GM19397 (cell line): Measurements from ENCODE around the gene TUBA4B.
A peak's percentile ranks its signal among the peaks of the same experiment; 100 is the strongest.
"Not testable (repeated sequence)": the region's sequence is repeated elsewhere in the genome, so short reads cannot be mapped to it uniquely, and the experiment has no call there.

Source experiments
- ATAC-seq: cut with Tn5 transposase; IDR thresholded peaks from one replicate; pipeline ENCODE4 v1.9.1; 2021; ENCODE audit warnings: mild to moderate bottlenecking, moderate library complexity; ENCODE audit not compliant: unreplicated experiment

The TUBA4B gene

DNA sequence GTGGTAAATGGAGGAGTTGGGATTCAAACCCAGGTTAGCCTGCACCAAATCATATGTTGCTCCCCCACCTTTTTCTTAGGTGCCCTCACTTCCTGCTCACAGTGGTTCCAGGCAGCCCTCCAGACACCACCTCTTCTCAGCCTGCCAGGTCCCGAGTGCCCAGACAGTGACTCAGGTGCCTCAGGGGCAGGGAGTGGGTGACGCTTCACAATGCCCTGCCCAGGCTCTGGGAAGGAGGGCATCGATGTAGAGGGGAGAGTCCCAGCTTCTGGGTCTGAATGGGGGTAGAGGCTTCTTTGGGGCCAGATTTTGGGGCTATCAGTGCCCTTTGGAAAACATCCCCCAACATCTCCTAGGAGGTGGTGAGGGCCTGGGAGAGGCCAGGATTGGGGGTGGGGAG lies 20.9 kb downstream of the TUBA4B start:
- ATAC-seq, result no peak

DNA sequence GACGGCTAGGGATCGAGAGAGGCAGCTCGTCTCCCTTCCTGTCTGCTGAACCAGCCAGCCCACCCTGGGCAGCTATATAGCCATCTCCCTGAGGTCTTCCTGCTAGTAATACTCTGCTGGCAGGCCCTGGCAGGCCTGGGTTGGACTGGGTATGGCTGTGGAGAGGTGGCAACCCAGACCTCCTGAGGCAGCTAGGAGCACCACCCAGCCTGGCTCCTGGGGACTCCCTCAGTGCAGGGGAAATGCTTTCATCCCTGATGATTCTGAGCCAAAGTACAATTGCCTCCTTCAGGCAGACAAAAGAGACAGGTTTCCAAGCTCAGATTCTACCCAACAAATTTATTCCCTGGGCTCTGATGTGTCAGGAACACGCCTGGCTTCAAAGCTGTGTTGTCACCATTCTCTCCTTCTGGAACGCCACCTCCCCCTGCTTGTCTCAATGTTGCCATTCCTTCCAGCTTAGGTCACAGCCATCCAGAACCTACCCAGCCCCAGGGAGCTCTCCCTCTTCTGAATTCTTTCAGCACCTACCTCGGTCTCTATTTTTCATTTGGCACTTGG lies 21.4 kb downstream of the TUBA4B start:
- no peak for ATAC-seq

DNA sequence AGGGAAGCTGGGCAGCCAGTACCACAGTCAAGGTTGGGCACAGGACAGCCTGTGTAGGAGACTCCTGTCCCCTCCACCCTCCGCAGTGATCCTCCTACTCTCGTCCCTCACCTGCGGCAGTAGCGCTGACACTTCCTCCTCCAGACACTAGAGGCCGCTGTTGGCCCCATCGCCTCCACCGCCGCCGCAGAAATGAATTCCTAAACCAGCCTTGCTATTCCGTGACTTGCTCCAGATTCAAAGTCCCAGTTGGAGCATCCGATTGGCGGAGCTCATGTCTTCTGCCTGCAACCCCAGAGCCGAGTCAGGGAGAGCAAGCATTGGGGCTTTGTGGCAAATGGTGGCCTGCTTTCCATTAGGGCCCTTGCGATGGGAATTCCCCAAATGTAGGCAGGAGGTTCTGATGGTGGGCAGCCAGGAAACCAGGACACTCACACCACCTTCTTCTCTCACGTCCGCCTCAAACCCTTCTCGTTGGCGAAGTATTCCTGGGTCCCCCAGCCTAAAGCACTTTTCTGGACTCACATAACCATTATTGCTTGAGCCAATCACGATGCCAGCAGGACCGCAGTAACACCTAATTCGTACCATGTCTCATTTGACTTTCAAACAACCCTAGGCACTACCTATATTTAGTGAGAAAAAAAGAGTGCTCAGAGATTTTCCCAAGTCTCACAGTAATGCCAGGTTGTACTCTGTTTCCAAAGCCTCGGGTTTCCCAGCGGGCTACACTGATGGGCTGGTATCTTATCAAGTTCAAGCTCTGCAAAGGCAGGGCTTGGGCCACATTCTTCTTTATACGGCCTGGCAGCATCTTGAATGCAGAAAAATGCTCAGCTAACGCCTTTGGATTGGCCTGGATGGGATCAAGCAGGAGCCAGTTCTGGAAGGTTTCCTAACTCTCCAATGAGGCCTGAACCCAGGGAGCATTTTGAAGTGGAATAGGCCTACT lies 24.9 kb downstream of the TUBA4B start:
- no peak for ATAC-seq

DNA sequence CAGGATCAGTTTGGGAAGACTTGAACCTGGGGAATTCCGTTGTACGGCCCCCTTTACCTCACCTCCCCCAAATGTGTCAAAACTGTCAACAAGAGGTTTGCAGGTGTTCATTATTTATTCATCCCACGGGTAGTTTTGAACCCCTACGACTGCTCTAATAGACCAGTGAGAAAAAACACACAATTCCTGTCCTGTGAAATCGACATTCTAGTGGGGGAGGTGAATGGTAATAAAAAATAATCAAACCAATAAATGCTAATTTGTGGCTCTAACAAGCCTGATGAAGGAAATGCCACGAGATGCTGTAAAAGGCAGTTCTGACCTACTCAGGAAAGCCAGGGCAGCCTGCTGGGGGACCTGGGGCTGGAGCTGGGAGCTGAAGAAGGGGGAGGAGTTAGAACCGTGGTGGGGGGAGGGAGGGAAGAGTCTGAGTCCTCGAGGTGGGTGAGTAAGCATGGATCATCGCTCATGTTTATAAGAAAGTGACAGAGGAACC lies 25.7 kb downstream of the TUBA4B start:
- ATAC-seq, result no peak

DNA sequence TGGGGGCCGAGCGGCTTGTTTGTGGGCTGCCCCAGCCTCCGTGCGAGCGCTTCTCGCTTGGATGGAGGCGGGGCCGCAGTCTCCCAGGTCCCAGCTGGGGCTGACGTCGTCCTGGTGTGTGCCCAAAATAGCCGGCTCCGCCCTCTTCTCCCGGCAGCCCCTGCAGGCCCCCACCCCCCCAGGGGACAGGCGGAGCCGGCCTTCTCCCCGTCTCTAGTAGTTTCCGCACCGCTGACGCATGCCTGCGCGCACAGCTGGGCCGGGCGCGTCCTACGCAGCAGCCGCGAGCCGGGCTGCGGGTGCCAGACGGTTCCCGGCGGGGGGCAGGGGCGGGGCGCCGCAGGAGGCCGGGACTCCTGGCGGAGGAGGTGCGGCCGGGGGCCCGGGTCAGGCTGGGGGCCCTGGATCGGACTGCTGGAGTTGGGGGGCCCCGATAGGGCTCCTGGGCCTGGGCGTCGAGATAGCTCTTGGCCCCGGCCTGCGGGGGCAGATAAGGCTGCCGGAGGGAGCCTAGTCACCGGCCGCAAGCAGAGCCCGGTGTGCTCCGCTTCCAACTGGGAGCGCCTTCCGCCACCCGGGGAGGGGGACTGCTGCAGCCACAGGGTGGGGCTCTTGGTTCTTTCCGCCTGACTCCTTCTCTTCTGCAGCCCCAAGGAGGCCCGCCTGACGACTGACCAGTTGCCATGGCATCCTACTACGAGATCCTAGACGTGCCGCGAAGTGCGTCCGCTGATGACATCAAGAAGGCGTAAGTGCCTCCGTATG lies 26.3 kb downstream of the TUBA4B start, which contains the start of gene DNAJB2:
Gene DNAJB2, plus strand, starts transcription at position 216 of the 765 bp plus-strand sequence. Its CDS starts 468 bp downstream, at position 684.
- ATAC-seq, result peak; percentile 89

DNA sequence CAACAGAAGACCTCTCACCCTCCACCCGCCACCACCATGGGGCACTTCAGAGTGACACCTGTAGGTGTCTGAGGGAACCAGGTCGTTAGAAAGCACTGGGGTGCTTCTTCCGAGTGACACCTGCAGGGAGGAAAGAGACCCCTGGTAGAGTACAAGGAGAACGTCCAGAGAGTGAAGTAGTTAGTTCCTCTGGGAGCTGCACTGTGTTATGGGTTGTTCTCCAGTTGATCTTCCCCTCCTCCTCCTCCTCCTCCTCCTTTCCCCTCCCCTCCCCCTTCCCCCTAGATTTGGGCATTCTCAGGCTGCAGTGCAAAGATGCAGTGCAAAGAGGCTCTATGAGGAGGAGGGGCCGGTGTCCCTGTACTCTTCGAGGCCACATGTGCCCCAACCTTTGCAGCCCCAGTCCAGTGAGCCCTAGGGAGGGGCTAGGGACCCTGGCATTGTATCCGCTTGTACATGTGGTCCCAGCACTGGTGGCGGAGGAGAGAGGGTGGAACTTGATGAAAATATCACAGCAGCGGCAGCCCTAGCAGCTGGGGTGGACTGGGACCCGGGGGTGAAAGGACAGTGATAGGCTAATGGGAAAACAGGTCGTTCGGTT lies 27.0 kb downstream of the TUBA4B start:
- no peak for ATAC-seq

DNA sequence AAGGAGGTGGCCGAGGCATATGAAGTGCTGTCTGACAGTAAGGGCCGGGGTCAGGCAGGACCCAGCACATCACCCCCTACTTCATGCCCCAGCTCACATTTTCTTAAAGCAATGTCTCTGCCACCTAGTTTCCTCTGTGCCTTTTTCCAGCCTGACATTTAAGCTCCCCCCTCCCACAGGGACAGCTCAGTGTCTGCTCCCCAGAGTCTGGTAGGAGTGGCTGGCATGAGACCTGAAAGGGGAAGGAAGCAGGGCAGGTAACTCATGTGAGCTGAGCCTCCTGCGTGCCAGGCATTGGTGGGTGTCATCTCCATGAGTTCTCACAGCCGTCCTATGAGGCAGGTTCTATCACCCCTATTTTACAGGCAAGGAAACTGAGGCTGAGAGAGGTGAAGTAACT lies 27.6 kb downstream of the TUBA4B start:
- ATAC-seq, result no peak

DNA sequence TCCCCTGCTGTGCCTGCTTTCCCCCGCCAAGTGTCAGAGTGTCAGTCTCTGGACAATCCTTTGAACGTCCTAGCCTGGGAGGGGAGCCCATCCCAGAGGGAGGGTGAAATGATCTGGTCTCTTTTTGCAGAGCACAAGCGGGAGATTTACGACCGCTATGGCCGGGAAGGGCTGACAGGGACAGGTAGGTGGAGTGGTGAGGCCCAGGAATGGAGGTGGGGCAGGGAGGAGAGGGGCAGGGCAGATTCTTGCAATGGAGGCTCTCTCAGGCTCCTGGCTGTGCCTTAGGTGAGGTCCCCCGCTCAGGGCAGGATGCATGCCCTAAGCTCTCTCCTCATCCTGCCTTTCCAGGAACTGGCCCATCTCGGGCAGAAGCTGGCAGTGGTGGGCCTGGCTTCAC lies 28.5 kb downstream of the TUBA4B start:
- ATAC-seq, result no peak

DNA sequence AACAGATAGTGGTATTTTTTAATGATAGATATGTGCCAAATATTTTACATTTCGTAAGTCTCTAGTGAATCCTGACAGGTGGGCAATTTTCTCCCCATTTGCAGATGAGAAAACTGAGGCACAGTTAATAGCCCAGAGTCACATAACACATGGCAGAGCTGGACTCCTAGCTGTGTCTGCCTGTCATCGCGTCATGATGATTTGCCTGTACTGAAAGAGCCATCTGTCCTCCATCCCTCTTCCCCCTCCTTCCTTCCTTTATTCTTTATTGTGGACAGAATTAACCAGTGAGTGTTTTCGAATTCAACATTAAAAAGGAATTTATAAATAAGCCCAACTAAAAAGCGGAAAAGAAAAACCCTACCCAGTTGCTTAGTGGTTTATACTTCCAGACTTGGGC lies 29.3 kb downstream of the TUBA4B start:
- no peak for ATAC-seq

DNA sequence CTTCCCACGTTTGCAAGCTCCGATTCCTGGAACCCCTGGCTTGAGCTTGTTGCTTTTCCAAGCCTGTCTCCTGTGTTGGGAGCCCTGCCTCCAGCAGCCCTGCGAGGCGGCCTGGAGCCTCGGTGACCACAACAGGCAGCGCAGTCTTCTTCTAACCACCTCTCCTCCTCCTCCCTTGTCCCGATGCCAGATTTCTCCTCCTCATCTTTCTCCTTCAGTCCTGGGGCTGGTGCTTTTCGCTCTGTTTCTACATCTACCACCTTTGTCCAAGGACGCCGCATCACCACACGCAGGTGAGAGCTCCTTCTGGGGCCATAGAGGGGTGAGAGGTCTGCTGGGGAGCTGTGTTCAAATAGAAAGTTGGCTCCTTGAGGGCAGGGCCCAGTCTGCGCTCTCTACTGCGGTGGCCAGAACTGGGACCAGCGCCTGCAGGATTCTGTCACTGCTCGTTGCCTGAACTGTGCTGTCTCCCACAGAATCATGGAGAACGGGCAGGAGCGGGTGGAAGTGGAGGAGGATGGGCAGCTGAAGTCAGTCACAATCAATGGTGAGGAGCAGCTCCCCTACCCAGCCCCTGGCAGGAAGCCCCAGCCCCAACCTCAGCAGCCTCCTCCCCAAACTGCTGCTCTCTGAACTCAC lies 30.0 kb downstream of the TUBA4B start:
- no peak for ATAC-seq

DNA sequence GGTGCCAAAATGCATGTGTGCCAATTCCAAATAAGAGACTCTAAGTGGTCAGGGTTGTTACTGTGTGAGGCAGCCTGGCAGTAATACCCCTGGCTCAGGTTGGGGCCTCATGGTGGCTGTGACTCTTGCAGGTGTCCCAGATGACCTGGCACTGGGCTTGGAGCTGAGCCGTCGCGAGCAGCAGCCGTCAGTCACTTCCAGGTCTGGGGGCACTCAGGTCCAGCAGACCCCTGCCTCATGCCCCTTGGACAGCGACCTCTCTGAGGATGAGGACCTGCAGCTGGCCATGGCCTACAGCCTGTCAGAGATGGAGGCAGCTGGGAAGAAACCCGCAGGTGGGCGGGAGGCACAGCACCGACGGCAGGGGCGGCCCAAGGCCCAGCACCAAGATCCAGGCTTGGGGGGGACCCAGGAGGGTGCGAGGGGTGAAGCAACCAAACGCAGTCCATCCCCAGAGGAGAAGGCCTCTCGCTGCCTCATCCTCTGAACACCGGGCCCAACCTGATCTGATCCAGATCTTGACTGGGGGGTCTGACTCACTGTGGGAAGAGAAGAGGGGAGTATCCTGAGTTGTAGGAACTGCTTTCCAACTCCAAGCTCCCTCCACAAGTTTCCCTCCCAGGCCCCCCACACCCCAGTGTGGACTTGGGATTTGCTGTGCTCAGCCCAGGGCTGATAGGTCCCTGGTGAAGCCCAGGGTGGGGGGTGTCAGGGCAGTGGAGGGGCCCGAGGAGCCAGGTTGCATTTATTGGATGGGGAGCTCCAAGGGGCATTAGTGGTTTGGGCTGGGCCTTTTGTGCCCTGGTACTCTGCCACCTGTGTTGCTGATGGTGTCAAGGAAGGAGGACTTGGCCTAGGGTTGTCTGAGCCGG lies 31.7 kb downstream of the TUBA4B start:
- no peak for ATAC-seq

DNA sequence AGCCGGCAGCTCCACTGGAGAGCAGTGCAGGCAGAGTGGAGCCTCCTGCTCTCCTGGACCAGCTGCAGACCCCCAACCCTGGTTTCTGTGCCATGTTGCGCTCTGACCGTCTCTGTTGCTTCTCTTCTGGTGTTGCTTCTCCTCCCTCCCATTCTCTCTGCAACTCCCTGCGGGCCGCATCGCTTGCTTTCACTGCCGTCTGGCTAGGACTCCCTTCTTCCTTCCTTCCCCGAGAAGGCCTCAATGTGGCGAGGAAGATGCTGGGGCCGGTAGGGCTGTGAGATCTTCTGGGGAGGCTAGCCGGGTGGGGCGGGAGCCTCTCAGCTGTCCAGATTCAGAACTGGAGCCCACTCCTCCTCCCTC lies 32.3 kb downstream of the TUBA4B start:
- no peak for ATAC-seq

DNA sequence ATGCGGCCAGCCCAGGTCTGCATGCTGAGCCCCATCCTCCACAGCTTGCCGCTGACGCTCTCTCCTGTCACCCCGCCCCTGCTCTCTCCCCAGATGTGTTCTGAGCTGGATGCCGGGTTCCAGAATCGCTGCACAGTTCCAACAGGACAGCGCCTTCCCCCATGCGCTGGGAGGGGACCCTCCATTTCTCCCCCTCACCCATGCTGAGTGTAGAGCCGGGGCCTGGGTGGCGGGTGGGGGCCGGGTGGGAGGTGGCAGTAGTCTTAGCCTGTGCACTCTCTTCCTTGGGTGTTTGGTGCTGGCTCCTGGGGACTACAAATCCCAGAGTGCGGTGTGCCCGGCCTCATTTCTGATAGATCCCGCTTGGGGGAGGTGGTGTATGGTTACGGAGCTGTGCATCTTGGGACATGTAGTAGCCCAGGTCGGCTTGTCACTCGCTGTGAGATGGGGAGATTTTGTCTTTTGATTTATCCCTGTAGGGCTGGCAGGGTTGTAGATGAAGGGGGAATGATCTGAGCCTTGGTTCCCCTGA lies 32.9 kb downstream of the TUBA4B start:
- ATAC-seq, result no peak

DNA sequence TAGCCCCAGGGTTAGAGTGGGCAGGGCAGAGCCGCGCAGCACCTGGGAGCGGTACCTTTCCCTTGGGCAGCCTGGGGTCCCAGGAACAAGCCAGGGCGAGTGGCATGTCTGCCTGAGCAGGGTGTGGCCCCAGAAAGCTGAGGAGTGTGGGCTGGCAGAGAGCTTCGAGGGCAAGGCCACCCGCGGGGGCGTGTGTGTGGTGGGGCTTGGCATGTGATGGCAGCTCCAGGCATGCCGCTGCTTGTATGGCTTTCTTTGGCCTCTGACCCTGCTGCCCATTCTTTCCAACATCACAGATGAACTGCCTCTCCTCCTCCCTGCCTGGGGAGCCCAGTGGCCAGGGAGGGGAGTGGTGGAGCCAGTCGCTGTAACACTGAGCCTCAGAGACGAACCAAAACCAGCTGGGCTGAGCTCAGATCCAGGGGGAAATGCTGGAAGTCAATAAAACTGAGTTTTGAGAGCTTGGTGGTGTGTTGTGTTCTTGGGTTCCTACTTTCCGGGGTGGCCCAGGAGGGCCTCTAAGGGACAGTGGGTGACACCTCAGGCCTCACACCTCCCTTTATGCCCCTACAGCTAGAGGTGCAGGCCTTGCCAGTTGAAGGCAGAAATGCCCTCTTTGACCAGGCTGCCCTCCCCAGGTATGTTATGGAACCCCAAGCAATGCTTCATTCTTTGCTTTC lies 33.5 kb downstream of the TUBA4B start:
- no peak for ATAC-seq

DNA sequence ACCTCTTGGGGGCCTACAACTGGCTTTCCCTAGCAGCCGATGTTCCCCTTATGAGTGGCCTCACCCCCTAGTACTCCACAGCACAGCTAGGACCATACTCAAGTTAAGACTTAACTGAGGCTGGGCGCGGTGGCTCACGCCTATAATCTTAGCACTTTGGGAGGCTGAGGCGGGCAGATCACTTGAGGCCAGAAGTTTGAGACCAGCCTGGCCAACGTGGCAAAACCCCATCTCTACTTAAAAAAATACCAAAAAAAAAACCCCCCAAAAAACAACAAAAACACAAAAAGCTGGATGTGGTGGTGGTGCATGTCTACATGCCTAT lies 34.0 kb downstream of the TUBA4B start:
- ATAC-seq, result not testable (repeated sequence)

DNA sequence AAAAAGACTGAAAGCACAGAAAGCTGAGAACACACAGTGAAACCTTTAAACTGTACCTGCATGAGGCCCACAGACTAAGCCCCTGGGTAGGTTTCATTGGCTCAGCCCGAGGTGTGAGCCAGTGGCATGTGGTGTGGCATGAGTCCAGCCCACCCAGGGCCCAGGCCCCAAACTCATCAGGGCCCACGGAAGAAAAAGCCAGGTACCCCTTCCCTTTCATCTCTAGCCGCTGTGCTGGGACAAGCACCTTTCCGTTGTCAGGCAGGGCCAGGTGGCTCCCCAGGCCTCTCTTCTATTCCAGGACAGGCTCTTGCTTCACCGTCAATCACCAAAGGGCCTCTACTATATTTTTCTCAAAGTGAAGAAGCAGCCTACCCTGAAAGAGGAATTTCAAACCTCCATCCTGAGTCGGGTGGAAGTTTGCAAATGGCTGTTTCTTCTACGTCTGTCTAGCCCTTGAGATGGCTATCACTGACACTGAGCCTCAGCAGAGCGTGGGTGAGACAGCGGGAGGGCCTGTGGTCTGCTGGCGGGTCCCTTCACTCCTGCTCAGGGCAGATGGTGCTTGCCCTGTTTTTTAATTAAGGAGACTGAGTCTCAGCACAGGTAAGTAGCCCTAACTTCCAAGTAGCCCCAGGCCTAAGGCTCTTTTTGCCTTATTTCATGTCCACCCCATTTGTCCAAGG lies 34.7 kb downstream of the TUBA4B start:
- ATAC-seq, result no peak

DNA sequence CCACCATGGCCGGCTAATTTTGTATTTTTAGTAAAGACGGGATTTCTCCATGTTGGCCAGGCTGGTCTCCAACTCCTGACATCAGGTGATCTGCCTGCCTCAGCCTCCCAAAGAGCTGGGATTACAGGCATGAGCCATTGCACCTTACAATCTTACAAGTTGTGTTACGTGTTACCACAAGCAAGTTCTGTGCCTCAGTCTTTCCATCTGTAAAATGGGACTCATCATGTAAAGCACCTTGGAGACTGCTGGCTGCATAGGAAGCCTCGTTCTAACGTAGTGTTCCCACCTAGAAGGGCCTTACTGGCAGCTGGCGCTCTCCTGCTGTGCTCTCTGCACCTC lies 36.1 kb downstream of the TUBA4B start:
- ATAC-seq, result no peak

DNA sequence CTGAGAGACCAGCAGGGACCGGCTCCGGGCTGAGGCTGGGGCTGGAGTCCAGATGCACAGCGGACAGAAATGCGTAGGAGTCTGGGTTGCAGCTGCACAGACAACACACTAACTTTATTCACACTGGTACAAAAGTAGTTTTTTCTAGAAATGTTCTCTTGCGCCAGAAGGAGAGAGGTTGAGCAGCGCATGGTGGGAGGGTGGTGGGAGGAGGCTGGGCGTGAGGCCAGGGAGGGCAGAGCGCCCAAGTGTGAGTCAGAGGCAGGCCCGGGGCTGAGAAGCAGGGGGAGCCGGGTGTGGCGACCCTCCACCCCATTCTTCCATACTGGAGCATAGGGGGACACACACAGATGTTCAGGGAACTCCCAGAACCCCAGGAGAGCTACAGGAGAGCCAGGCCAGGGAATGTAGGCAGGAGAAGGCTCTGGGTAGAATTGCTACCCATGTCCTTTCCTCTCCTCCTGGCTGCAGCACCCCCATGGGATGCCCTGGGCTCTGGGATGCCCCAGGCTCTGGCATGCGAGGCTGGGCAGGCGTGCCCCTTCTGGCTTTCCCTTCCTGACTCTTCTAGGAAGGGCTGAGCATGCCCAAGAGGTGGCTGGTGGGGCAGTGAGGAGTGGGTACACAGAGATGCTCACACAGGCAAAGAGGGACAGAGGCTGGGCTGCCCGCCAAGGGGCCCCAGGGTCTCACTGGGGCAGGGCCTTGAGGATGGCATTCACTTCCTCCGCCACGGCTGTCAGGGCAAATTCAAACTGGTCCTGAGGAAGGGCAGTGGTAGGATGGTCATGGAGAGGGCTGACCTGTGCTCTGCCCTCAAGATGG lies 36.7 kb downstream of the TUBA4B start:
- no peak for ATAC-seq
